Trophoblast cell (in vitro differentiated cells and primary cell): ENCODE results near the gene KLHDC8A.

Experiments
- DNase-seq, 2 donors: peaks; one replicate each; pipeline ENCODE4 v3.0.0-alpha.2; 2016
- H2AFZ ChIP-seq: 2 replicates; pipeline ENCODE4 v1.6.1; 2013; ENCODE audit warnings: low read length, moderate library complexity, mild to moderate bottlenecking; ENCODE audit not compliant: insufficient read depth, poor library complexity
- H2AK5ac ChIP-seq: 2 replicates; pipeline ENCODE4 v1.6.1; 2013; ENCODE audit warnings: mild to moderate bottlenecking, low read length
- H2BK120ac ChIP-seq: 2 replicates; pipeline ENCODE4 v1.6.1; 2013; ENCODE audit warnings: low read length, mild to moderate bottlenecking, moderate library complexity; ENCODE audit not compliant: insufficient read depth, poor library complexity
- H2BK12ac ChIP-seq: 2 replicates; pipeline ENCODE4 v1.6.1; 2013; ENCODE audit warnings: mild to moderate bottlenecking, low read length, moderate library complexity
- H2BK5ac ChIP-seq: 2 replicates; pipeline ENCODE4 v1.6.1; 2013; ENCODE audit warnings: low read length, low read depth, moderate library complexity, mild to moderate bottlenecking; ENCODE audit not compliant: poor library complexity
- H3K14ac ChIP-seq: 2 replicates; pipeline ENCODE4 v1.6.1; 2013; ENCODE audit warnings: mild to moderate bottlenecking, low read length
- H3K18ac ChIP-seq: 2 replicates; pipeline ENCODE4 v1.6.1; 2013; ENCODE audit warnings: mild to moderate bottlenecking, low read length
- H3K23ac ChIP-seq: 2 replicates; pipeline ENCODE4 v1.6.1; 2013; ENCODE audit warnings: low read length
- H3K27ac ChIP-seq: 2 replicates; pipeline ENCODE4 v1.5.1; 2013; ENCODE audit warnings: low read depth, mild to moderate bottlenecking, inconsistent platforms, low read length, moderate library complexity
- H3K27me3 ChIP-seq: 2 replicates; pipeline ENCODE4 v1.6.1; 2013; ENCODE audit warnings: inconsistent platforms, mild to moderate bottlenecking, low read length, moderate library complexity; ENCODE audit not compliant: insufficient read depth
- H3K36me3 ChIP-seq, 2 experiments: 1 replicate in 1 of 2; 2 replicates in 1 of 2; pipeline ENCODE4 v1.6.1; 2013; ENCODE audit warnings: low read length in 2 of 2, mild to moderate bottlenecking in 2 of 2, moderate library complexity in 1 of 2; ENCODE audit not compliant: insufficient read depth in 2 of 2, control insufficient read depth in 1 of 2
- H3K4ac ChIP-seq: 2 replicates; pipeline ENCODE4 v1.6.1; 2013; ENCODE audit warnings: low read depth, mild to moderate bottlenecking, low read length, moderate library complexity
- H3K4me1 ChIP-seq, 2 experiments: 1 replicate in 1 of 2; 2 replicates in 1 of 2; pipeline ENCODE4 v1.6.1; 2013; ENCODE audit warnings: low read length in 2 of 2, mild to moderate bottlenecking in 2 of 2, moderate library complexity in 1 of 2; ENCODE audit not compliant: insufficient read depth in 2 of 2, control insufficient read depth in 1 of 2
- H3K4me2 ChIP-seq: 2 replicates; pipeline ENCODE4 v1.6.1; 2013; ENCODE audit warnings: inconsistent platforms, mild to moderate bottlenecking, low read length, moderate library complexity
- H3K4me3 ChIP-seq: 2 replicates; pipeline ENCODE4 v1.5.1; 2013; ENCODE audit warnings: mild to moderate bottlenecking, low read depth, low read length, inconsistent platforms
- H3K79me1 ChIP-seq: one replicate; pipeline ENCODE4 v1.6.1; 2013; ENCODE audit warnings: low read length
- H3K79me2 ChIP-seq: 2 replicates; pipeline ENCODE4 v1.6.1; 2013; ENCODE audit warnings: low read length, mild to moderate bottlenecking; ENCODE audit not compliant: control insufficient read depth, insufficient read depth, poor library complexity
- H3K9ac ChIP-seq: 2 replicates; pipeline ENCODE4 v1.6.1; 2013; ENCODE audit warnings: mild to moderate bottlenecking, low read length
- H3K9me3 ChIP-seq: 2 replicates; pipeline ENCODE4 v1.6.1; 2013; ENCODE audit warnings: low read depth, mild to moderate bottlenecking, control low read depth, inconsistent platforms, low read length; ENCODE audit not compliant: insufficient read depth
- H4K12ac ChIP-seq: 2 replicates; pipeline ENCODE4 v1.6.1; 2013; ENCODE audit warnings: low read depth, mild to moderate bottlenecking, low read length, moderate library complexity
- H4K8ac ChIP-seq: 2 replicates; pipeline ENCODE4 v1.6.1; 2013; ENCODE audit warnings: low read depth, mild to moderate bottlenecking, low read length, moderate library complexity
- H4K91ac ChIP-seq: one replicate; pipeline ENCODE4 v1.6.1; 2013; ENCODE audit warnings: low read depth, mild to moderate bottlenecking, low read length, moderate library complexity
- WGBS: extraction: QIAGEN DNeasy Blood & Tissue Kit; methylation state at CpG from one replicate; pipeline ENCODE4 v1.1.7; 2013; ENCODE audit warnings: missing lambda C conversion rate; ENCODE audit not compliant: insufficient read length, insufficient coverage; ENCODE audit errors: extremely low coverage; 5-methylcytosine and 5-hydroxymethylcytosine counted together

Gene KLHDC8A

DNA sequence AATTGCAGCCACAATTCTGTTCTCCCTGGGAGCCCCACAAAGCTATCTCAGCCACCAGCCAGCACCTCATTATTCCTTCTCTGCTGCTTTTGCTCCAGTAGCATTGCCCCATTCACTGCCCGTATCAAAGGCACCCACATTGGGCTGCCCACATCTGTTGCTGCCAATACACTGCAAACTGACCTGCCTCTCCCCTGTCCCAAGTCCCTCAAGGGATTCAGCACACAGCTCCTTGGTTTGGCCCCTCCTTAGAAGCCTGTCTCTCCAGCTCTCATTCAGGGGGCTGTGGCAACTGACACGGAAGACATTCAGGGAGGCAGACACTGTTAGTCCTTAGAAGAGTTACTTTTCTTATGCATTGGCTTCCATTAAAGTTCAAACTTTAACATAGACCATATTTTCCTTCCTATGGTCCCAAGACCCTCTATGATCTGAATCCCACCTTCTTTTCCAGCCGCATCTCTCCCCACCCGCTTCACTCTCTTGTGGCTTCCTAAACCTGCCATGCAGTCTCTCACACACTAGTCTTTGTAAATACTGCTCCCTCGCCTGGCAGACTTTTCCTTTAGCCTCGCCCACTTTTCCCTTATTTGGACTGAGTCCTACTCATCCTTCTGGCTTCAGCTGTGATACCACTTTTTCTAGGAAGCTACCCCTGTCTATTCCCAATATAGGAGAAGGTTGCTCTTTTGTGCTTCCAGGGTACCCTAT, 19.3 kb upstream of the KLHDC8A start:
- Histone ChIP-seq H3K23ac (no peak overlapping the region), H2BK120ac (no peak overlapping the region), H3K18ac (no peak overlapping the region), H3K27ac (no peak overlapping the region), H4K12ac (no peak overlapping the region), H3K9ac (no peak overlapping the region), H3K4me1 (peaks cover 4 to 13% of the 10 kb centered on the region in 2 experiments), H3K79me2 (no peaks in the 10 kb centered on the region), H2AK5ac (no peak overlapping the region), H3K27me3 (no peaks in the 10 kb centered on the region), H3K79me1 (no peaks in the 10 kb centered on the region), H2BK5ac (no peak overlapping the region), H3K4me3 (no peak overlapping the region), H2BK12ac (no peak overlapping the region), H3K14ac (no peak overlapping the region), H3K4ac (no peak overlapping the region), H4K91ac (no peak overlapping the region), H4K8ac (no peak overlapping the region), H3K9me3 (no peaks in the 10 kb centered on the region), H3K36me3 (no peaks in the 10 kb centered on the region), H2AFZ (no peak overlapping the region), H3K4me2 (peak overlapping the region; percentile 48)
- no CpG with 5 or more reads among the region's 6 CpGs for WGBS
- DNase-seq: peak in 1 of 2 donors; percentile 36

GRCh38 chr1:205374210-205375078, 17.7 kb upstream of the KLHDC8A start:
- Histone ChIP-seq H4K12ac (no peak overlapping the region), H4K8ac (no peak overlapping the region), H4K91ac (no peak overlapping the region), H2AK5ac (no peak overlapping the region), H3K23ac (no peak overlapping the region), H2AFZ (no peak overlapping the region), H2BK12ac (no peak overlapping the region), H3K27me3 (no peaks in the 10 kb centered on the region), H3K79me2 (no peaks in the 10 kb centered on the region), H3K36me3 (no peaks in the 10 kb centered on the region), H2BK5ac (no peak overlapping the region), H3K4me3 (no peak overlapping the region), H3K4me1 (peaks cover 4 to 13% of the 10 kb centered on the region in 2 experiments), H3K9me3 (no peaks in the 10 kb centered on the region), H3K14ac (no peak overlapping the region), H3K79me1 (no peaks in the 10 kb centered on the region), H2BK120ac (no peak overlapping the region), H3K4ac (no peak overlapping the region), H3K4me2 (no peak overlapping the region), H3K9ac (no peak overlapping the region), H3K27ac (no peak overlapping the region), H3K18ac (no peak overlapping the region)
- no CpG with 5 or more reads among the region's 10 CpGs for WGBS
- no peak for DNase-seq

- H3K9me3 ChIP-seq: no peaks in the 10 kb centered on the region
- no CpG with 5 or more reads among the region's 2 CpGs for WGBS
Measured at GRCh38 chr1:205373798-205374175, 17.1 kb upstream of the KLHDC8A start.

DNA sequence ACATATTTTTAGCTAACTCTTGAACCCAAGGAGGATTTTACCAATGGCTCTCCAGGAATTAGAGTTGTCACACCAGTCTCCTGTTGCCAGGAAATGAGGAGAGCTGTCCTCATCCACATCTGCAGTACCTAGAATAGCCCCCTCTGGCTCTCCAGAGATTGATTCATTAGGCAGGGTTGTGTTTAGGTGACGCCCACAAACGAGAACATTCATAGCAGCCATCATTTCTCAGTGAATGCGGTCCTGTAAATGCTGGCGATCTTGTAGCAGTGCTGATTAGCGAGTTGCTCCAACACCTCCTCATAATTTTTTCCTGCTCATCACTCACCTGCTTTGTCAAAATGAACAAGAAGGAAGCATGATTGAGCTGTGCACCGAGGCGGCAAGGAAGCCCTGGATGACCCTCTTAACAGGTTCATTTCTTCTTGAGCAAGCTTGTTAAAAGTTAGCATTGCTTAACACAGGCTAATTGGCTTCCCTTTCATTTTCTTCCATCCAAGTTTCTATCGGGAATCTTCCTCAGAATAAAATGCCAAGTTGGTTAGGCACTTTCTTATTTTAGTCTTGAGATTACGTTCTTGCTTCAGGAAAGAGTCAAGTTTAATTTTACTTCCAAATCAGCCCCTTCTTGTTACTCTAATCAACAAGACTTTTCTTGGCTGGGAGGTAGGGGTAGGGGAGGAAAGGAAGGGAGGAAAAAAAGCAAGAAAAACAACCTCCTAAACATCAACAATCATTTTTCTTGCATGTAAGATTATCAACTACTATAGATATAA, 16.5 kb upstream of the KLHDC8A start:
- no peak overlapping the region for H4K8ac ChIP-seq
- WGBS: no CpG with 5 or more reads among the region's 9 CpGs
- no peak overlapping the region for H3K9ac ChIP-seq
- no peaks in the 10 kb centered on the region for H3K36me3 ChIP-seq
- H3K23ac ChIP-seq: no peak overlapping the region
- H2AFZ ChIP-seq: no peak overlapping the region
- no peak overlapping the region for H3K14ac ChIP-seq
- H3K9me3 ChIP-seq: no peaks in the 10 kb centered on the region
- no peak overlapping the region for H2BK120ac ChIP-seq
- H3K4me1 ChIP-seq: peaks cover 4 to 13% of the 10 kb centered on the region in 2 experiments
- H3K18ac ChIP-seq: no peak overlapping the region
- H4K91ac ChIP-seq: no peak overlapping the region
- no peaks in the 10 kb centered on the region for H3K27me3 ChIP-seq
- H3K4me2 ChIP-seq: no peak overlapping the region
- no peaks in the 10 kb centered on the region for H3K79me2 ChIP-seq
- no peaks in the 10 kb centered on the region for H3K79me1 ChIP-seq
- DNase-seq: no peak
- H2BK5ac ChIP-seq: no peak overlapping the region
- no peak overlapping the region for H3K4ac ChIP-seq
- no peak overlapping the region for H3K27ac ChIP-seq
- H2BK12ac ChIP-seq: no peak overlapping the region
- H2AK5ac ChIP-seq: no peak overlapping the region
- H4K12ac ChIP-seq: no peak overlapping the region
- H3K4me3 ChIP-seq: no peak overlapping the region

More at GRCh38 chr1:205373798-205374175, 17.1 kb upstream of the KLHDC8A start:
- Histone ChIP-seq H4K91ac (no peak overlapping the region), H3K27me3 (no peaks in the 10 kb centered on the region), H3K4me2 (no peak overlapping the region), H4K8ac (no peak overlapping the region), H2BK120ac (no peak overlapping the region), H3K36me3 (no peaks in the 10 kb centered on the region), H2AK5ac (no peak overlapping the region), H3K23ac (no peak overlapping the region), H3K14ac (no peak overlapping the region), H2BK12ac (no peak overlapping the region), H3K4me1 (peaks cover 4 to 13% of the 10 kb centered on the region in 2 experiments), H3K18ac (no peak overlapping the region), H2AFZ (no peak overlapping the region), H3K79me1 (no peaks in the 10 kb centered on the region), H4K12ac (no peak overlapping the region), H3K4ac (no peak overlapping the region), H3K79me2 (no peaks in the 10 kb centered on the region), H3K4me3 (no peak overlapping the region), H3K9ac (no peak overlapping the region), H3K27ac (no peak overlapping the region), H2BK5ac (no peak overlapping the region)
- DNase-seq: no peak
